ENCODE results near the gene CCDC57. TPM values are rescaled to one million over a fixed set of nuclear protein-coding genes. Genes with fewer than 3 reads are reported as not detected.

CCDC57 gene
- polyA plus RNA-seq, 1 donor from 2014 or later: 70.9 TPM

DNA sequence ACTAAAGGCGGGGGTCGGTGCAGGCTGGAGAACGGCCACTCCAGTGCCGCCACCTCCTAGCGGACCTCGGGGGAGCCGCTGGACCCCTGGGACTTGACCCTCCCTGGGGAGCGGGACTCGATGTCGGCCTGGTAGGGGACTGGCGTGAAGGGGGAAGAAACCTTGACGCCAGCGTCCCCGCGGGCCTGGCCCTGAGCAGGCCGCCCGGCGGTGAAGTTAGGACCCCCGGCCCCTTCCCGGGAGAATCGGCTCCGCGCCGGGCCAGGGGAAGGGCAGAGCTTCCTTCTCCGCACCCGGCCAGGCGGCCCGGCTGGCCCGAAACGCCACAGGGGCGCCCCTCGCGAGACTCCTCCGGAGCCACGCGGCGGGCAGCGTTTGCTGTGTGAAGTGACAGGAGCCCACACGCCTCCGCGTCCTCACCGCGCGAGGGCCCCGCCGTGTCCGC lies 147.4 kb downstream of the CCDC57 start:
- Histone ChIP-seq H3K4me3 (ENCODE audit: low read length) (peak overlapping the region; percentile 94), H3F3A (ENCODE audit: insufficient read depth, low read length, poor library complexity, severe bottlenecking) (no peaks in the 10 kb centered on the region), H3K79me2 (replicated peaks; ENCODE audit: insufficient read depth, low read length) (no peaks in the 10 kb centered on the region), H3K9ac (ENCODE audit: low read length) (peak overlapping the region; percentile 72), H3K9me2 (ENCODE audit: insufficient read depth, low read length) (no peaks in the 10 kb centered on the region), H3K27me3 (ENCODE audit: insufficient read depth, low read depth, low read length) (no peaks in the 10 kb centered on the region), H3K4me2 (ENCODE audit: low read length) (peak overlapping the region; percentile 61), H4K20me1 (ENCODE audit: insufficient read depth) (no peaks in the 10 kb centered on the region), H3K36me3 (ENCODE audit: insufficient read depth, low read length) (no peaks in the 10 kb centered on the region), H3K27ac (ENCODE audit: low read length) (no peak overlapping the region), H3K9me3 (ENCODE audit: low read length) (no peaks in the 10 kb centered on the region), H2AFZ (ENCODE audit: low read depth, low read length) (no peak overlapping the region)
- peak; percentile 72 for TF ChIP-seq MXI1 (conservative IDR thresholded peaks at IDR 0.05; ENCODE audit: poor library complexity, severe bottlenecking)
- no peak for TF ChIP-seq EP300 (conservative IDR thresholded peaks at IDR 0.05; ENCODE audit: poor library complexity, severe bottlenecking)

DNA sequence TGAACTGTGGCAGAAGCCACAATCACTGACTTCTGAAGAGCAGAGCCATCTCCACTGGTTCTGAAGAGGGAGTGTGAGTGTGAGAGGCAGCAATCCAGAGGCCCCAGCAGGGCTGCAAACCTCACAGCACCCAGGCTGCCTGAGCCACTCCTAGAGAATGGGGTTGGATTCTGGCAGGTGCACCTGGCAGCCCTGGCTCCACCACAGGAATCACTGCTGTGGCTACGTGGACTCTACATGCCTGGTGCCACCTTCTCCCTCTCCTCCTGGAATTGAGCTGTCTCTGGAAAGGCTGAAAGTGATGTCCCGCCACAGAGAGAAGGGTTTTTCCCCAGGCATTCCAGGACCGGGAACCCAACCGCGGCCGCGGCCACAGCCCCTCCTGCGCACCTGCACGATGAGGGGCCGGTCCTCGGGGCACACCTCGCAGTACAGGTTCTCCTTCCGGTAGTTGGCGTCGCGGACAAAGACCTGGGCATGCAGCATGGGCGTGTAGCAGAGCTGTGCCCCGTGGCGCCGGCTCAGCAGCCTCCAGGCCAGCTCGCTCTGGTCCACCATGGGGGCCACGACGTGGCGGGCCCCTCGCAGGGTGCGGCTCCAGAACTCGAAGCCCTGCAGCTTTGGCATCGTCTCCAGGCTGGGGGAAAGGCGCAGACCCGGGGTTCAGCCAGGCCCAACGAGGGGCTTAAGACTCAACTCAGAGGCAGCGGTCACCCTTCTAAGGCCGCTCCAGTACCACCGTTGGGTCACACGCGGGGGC lies 148.0 kb downstream of the CCDC57 start:
- peak overlapping the region; percentile 94 for H3K4me3 ChIP-seq (ENCODE audit: low read length)
- no peak overlapping the region for H2AFZ ChIP-seq (ENCODE audit: low read depth, low read length)
- peak overlapping the region; percentile 72 for H3K9ac ChIP-seq (ENCODE audit: low read length)
- no peaks in the 10 kb centered on the region for H3F3A ChIP-seq (ENCODE audit: insufficient read depth, low read length, poor library complexity, severe bottlenecking)
- H3K4me2 ChIP-seq (ENCODE audit: low read length): peak overlapping the region; percentile 61
- no peaks in the 10 kb centered on the region for H3K79me2 ChIP-seq (replicated peaks; ENCODE audit: insufficient read depth, low read length)
- no peaks in the 10 kb centered on the region for H3K36me3 ChIP-seq (ENCODE audit: insufficient read depth, low read length)
- no peaks in the 10 kb centered on the region for H3K27me3 ChIP-seq (ENCODE audit: insufficient read depth, low read depth, low read length)
- H3K9me2 ChIP-seq (ENCODE audit: insufficient read depth, low read length): no peaks in the 10 kb centered on the region
- no peak overlapping the region for H3K27ac ChIP-seq (ENCODE audit: low read length)
- H3K9me3 ChIP-seq (ENCODE audit: low read length): no peaks in the 10 kb centered on the region
- H4K20me1 ChIP-seq (ENCODE audit: insufficient read depth): no peaks in the 10 kb centered on the region
- TF ChIP-seq POLR2AphosphoS5 (IDR thresholded peaks at IDR 0.05) (no peak), EP300 (conservative IDR thresholded peaks at IDR 0.05; ENCODE audit: poor library complexity, severe bottlenecking) (no peak), TAF1 (IDR thresholded peaks at IDR 0.05; ENCODE audit: low read depth) (no peak), SMC3 (conservative IDR thresholded peaks at IDR 0.05; ENCODE audit: poor library complexity) (no peak), MXI1 (conservative IDR thresholded peaks at IDR 0.05; ENCODE audit: poor library complexity, severe bottlenecking) (no peak), EZH2 (IDR thresholded peaks at IDR 0.05; ENCODE audit: borderline replicate concordance, insufficient read depth, low read length, poor library complexity, severe bottlenecking) (no peak), RAD21 (conservative IDR thresholded peaks at IDR 0.05) (no peak)
- TF ChIP-seq, protein P1, sequence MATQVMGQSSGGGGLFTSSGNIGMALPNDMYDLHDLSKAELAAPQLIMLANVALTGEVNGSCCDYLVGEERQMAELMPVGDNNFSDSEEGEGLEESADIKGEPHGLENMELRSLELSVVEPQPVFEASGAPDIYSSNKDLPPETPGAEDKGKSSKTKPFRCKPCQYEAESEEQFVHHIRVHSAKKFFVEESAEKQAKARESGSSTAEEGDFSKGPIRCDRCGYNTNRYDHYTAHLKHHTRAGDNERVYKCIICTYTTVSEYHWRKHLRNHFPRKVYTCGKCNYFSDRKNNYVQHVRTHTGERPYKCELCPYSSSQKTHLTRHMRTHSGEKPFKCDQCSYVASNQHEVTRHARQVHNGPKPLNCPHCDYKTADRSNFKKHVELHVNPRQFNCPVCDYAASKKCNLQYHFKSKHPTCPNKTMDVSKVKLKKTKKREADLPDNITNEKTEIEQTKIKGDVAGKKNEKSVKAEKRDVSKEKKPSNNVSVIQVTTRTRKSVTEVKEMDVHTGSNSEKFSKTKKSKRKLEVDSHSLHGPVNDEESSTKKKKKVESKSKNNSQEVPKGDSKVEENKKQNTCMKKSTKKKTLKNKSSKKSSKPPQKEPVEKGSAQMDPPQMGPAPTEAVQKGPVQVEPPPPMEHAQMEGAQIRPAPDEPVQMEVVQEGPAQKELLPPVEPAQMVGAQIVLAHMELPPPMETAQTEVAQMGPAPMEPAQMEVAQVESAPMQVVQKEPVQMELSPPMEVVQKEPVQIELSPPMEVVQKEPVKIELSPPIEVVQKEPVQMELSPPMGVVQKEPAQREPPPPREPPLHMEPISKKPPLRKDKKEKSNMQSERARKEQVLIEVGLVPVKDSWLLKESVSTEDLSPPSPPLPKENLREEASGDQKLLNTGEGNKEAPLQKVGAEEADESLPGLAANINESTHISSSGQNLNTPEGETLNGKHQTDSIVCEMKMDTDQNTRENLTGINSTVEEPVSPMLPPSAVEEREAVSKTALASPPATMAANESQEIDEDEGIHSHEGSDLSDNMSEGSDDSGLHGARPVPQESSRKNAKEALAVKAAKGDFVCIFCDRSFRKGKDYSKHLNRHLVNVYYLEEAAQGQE (IDR thresholded peaks at IDR 0.05; ENCODE audit: borderline replicate concordance): no peak
- TF ChIP-seq, protein P2, sequence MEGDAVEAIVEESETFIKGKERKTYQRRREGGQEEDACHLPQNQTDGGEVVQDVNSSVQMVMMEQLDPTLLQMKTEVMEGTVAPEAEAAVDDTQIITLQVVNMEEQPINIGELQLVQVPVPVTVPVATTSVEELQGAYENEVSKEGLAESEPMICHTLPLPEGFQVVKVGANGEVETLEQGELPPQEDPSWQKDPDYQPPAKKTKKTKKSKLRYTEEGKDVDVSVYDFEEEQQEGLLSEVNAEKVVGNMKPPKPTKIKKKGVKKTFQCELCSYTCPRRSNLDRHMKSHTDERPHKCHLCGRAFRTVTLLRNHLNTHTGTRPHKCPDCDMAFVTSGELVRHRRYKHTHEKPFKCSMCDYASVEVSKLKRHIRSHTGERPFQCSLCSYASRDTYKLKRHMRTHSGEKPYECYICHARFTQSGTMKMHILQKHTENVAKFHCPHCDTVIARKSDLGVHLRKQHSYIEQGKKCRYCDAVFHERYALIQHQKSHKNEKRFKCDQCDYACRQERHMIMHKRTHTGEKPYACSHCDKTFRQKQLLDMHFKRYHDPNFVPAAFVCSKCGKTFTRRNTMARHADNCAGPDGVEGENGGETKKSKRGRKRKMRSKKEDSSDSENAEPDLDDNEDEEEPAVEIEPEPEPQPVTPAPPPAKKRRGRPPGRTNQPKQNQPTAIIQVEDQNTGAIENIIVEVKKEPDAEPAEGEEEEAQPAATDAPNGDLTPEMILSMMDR (IDR thresholded peaks at IDR 0.05; ENCODE audit: poor library complexity, severe bottlenecking): no peak

Measured in neural cell (in vitro differentiated cells).